DND-41 (cell line): Measurements from ENCODE around the gene SLC16A6.

ENCODE experiments used
- CTCF ChIP-seq: IDR thresholded peaks from 2 replicates; pipeline ENCODE4 v1.5.1; 2012; ENCODE audit warnings: borderline replicate concordance, low read length, moderate library complexity, mild to moderate bottlenecking; ENCODE audit not compliant: poor library complexity, severe bottlenecking; ENCODE audit errors: extremely low read depth
- EZH2 ChIP-seq: IDR thresholded peaks from 3 replicates; pipeline ENCODE4 v1.6.1; 2012; ENCODE audit warnings: borderline replicate concordance, low read depth, mild to moderate bottlenecking, moderate library complexity, low read length, inconsistent platforms; ENCODE audit not compliant: severe bottlenecking

GRCh38 chr17:68322630-68323029, 31.7 kb upstream of the SLC16A6 start:
- no peak for TF ChIP-seq CTCF
- no peak for TF ChIP-seq EZH2
